Loucy (cell line): ENCODE data around the gene CTIF.

Experiments used
- H2AFZ ChIP-seq: fragments of 200-600 bp; sonication (generic); 2 replicates; pipeline ENCODE4 v1.6.0; 2016; ENCODE audit warnings: antibody characterized with exemption, mild to moderate bottlenecking, low read length, moderate library complexity
- H3F3A ChIP-seq: fragments of 200-600 bp; 2 replicates; pipeline ENCODE4 v1.6.0; 2016; ENCODE audit warnings: antibody characterized with exemption, low read depth, mild to moderate bottlenecking
- H3K27me3 ChIP-seq: fragments of 200-600 bp; sonication (generic); 2 replicates; pipeline ENCODE4 v1.6.1; 2014; ENCODE audit warnings: low read length, mild to moderate bottlenecking; ENCODE audit not compliant: insufficient read depth, poor library complexity, severe bottlenecking
- H3K36me3 ChIP-seq: fragments of 200-600 bp; sonication (generic); 2 replicates; pipeline ENCODE4 v1.6.1; 2016; ENCODE audit warnings: low read length; ENCODE audit not compliant: insufficient read depth
- H3K4me1 ChIP-seq: fragments of 200-600 bp; sonication (generic); 2 replicates; pipeline ENCODE4 v1.5.1; 2014; ENCODE audit warnings: low read length, mild to moderate bottlenecking; ENCODE audit not compliant: insufficient read depth, poor library complexity, severe bottlenecking
- H3K4me2 ChIP-seq: fragments of 200-600 bp; sonication (generic); 2 replicates; pipeline ENCODE4 v1.6.0; 2014; ENCODE audit warnings: antibody characterized with exemption, low read length, low read depth, mild to moderate bottlenecking; ENCODE audit not compliant: poor library complexity, severe bottlenecking
- H3K4me3 ChIP-seq: fragments of 200-600 bp; sonication (generic); 2 replicates; pipeline ENCODE4 v1.5.1; 2014; ENCODE audit warnings: low read length, mild to moderate bottlenecking, mixed read lengths; ENCODE audit not compliant: poor library complexity, severe bottlenecking
- H3K79me2 ChIP-seq: fragments of 200-600 bp; sonication (generic); 2 replicates; pipeline ENCODE4 v1.6.1; 2014; ENCODE audit warnings: low read length; ENCODE audit not compliant: insufficient read depth
- H3K9ac ChIP-seq: fragments of 200-600 bp; sonication (generic); 2 replicates; pipeline ENCODE4 v1.6.0; 2014; ENCODE audit warnings: mild to moderate bottlenecking, low read depth, low read length, moderate library complexity; ENCODE audit not compliant: poor library complexity, severe bottlenecking
- H3K9me2 ChIP-seq: fragments of 200-600 bp; sonication (generic); replicated peaks from 2 replicates; pipeline ENCODE4 v1.6.1; 2016; ENCODE audit warnings: low read depth, low read length, mixed read lengths
- H3K9me3 ChIP-seq: fragments of 200-600 bp; sonication (generic); 2 replicates; pipeline ENCODE4 v1.6.1; 2014; ENCODE audit warnings: mild to moderate bottlenecking, antibody characterized with exemption, low read length, low read depth; ENCODE audit not compliant: insufficient read depth
- H4K20me1 ChIP-seq: fragments of 200-600 bp; sonication (generic); 2 replicates; pipeline ENCODE4 v1.6.0; 2014; ENCODE audit warnings: antibody characterized with exemption, low read length, mild to moderate bottlenecking; ENCODE audit not compliant: insufficient read depth, poor library complexity, severe bottlenecking
- EZH2phosphoT487 ChIP-seq: fragments of 200-600 bp; IDR thresholded peaks from 2 replicates; pipeline ENCODE4 v1.6.1; 2018; ENCODE audit warnings: antibody characterized with exemption, mild to moderate bottlenecking, moderate library complexity, borderline replicate concordance
- TF ChIP-seq, protein P1 (sequence below): fragments of 200-600 bp; sonication (generic); conservative IDR thresholded peaks from 2 replicates; pipeline ENCODE4 v1.5.1; 2014; ENCODE audit warnings: mild to moderate bottlenecking, antibody characterized with exemption, low read length

The CTIF gene

DNA sequence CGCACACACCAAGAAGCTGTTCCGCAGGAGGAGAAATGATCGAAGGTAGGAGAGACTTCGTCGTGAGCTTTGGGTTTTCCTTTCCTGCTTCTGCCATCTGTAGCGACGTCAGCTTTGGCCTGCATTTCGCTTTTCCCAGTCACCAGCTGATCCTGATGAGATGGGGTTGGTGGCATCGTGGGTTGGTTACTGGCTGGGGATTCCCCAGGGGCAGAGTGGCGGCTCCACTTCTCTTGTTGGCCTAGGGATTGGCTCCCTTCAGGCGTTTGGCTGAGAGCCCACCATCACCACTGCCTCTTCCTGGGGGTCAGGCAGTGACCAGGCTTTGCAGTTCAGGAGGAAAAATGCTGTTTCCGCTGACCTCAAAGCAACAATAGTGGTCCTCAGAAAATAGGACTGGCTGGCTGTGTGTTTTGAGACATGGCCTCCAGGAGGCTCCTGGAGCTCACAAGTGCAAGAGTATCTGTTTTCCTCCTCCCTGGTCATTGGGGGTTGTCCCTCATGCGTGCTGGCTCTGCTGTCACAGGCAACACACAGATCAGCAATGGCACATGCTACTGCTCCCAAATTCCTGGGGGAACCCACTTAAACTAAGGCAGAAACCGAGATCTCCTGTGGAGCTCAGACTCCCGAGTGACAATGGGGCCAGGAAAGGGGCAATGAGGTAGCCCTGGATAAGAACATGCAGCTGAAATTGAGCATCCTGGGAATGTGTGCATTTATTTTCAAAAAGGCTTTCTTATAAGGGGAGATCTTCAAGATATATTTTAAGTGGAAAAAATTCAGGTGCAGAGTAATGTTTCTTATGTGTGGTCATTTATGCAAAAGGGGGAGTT is 173.0 kb downstream of the CTIF start:
- Histone ChIP-seq H3K9me3 (no peaks in the 10 kb centered on the region), H3K4me1 (peaks cover 3% of the 10 kb centered on the region), H3K9ac (no peak overlapping the region), H3F3A (no peaks in the 10 kb centered on the region), H3K9me2 (no peaks in the 10 kb centered on the region), H2AFZ (no peak overlapping the region), H3K36me3 (peaks cover 4% of the 10 kb centered on the region; the same call in 1 of the 2 replicates), H3K4me2 (no peak overlapping the region), H3K4me3 (no peak overlapping the region), H3K27me3 (no peaks in the 10 kb centered on the region), H3K79me2 (no peaks in the 10 kb centered on the region), H4K20me1 (no peaks in the 10 kb centered on the region)
- no peak for TF ChIP-seq EZH2phosphoT487
- TF ChIP-seq, protein P1, sequence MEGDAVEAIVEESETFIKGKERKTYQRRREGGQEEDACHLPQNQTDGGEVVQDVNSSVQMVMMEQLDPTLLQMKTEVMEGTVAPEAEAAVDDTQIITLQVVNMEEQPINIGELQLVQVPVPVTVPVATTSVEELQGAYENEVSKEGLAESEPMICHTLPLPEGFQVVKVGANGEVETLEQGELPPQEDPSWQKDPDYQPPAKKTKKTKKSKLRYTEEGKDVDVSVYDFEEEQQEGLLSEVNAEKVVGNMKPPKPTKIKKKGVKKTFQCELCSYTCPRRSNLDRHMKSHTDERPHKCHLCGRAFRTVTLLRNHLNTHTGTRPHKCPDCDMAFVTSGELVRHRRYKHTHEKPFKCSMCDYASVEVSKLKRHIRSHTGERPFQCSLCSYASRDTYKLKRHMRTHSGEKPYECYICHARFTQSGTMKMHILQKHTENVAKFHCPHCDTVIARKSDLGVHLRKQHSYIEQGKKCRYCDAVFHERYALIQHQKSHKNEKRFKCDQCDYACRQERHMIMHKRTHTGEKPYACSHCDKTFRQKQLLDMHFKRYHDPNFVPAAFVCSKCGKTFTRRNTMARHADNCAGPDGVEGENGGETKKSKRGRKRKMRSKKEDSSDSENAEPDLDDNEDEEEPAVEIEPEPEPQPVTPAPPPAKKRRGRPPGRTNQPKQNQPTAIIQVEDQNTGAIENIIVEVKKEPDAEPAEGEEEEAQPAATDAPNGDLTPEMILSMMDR: peak; percentile 63

DNA sequence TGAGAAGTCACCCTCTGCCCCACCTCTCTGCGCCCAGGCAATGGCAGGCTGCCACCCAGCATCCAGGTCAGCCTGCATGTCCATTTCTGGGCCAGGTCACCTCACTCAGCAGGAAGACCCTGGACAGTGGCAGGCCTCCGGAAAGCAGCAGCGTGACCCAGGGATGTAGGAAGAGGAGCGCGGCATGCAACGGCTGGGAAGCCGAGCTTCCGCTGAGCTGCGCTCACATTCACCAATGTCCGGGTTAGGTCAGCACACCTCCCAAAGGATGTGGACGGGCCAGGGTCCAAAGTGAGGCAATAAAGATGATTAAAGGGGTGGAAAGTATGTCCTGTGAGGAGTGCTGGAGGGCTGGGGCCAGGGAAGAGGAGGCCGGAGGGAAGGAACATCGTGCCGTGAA is 174.5 kb downstream of the CTIF start:
- TF ChIP-seq EZH2phosphoT487: no peak
- TF ChIP-seq, protein P1: no peak
- H3K4me2 ChIP-seq: no peak overlapping the region

DNA sequence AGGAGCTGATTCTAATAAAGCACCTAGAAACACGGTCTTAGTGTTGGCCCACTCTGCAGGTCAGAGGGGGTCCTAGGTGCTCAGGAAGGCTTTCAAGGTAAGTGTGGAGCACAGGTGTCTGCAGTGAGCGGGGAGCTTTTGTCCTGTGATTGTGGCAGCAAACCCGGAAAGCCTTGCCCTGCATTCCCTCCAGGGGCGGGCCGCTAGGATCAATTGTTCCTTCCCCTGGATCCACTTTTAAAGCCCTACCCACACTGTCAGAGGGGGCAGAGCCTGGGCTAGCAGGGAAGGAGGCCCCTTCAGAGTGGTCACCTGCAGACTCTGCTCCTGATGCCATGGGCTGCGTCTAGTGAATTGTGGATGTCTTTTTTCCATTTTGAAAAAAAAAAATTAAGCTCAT is 176.0 kb downstream of the CTIF start:
- Histone ChIP-seq H3K9me2 (no peaks in the 10 kb centered on the region), H3F3A (no peaks in the 10 kb centered on the region), H3K79me2 (no peaks in the 10 kb centered on the region), H2AFZ (no peak overlapping the region), H3K9ac (no peak overlapping the region), H3K4me2 (no peak overlapping the region), H4K20me1 (no peaks in the 10 kb centered on the region), H3K36me3 (peaks cover 12% of the 10 kb centered on the region; the same call in 1 of the 2 replicates), H3K9me3 (no peaks in the 10 kb centered on the region), H3K4me1 (no peaks in the 10 kb centered on the region), H3K4me3 (no peak overlapping the region), H3K27me3 (no peaks in the 10 kb centered on the region)
- TF ChIP-seq, protein P1: no peak
- TF ChIP-seq EZH2phosphoT487: no peak

More for the DNA sequence above, 174.5 kb downstream of the CTIF start:
- H3K79me2 ChIP-seq: no peaks in the 10 kb centered on the region
- H3K9me3 ChIP-seq: no peaks in the 10 kb centered on the region
- H3K9ac ChIP-seq: no peak overlapping the region
- no peaks in the 10 kb centered on the region for H3K9me2 ChIP-seq
- no peaks in the 10 kb centered on the region for H3K4me1 ChIP-seq
- H3K4me3 ChIP-seq: no peak overlapping the region
- H3K36me3 ChIP-seq: peaks cover 4% of the 10 kb centered on the region; the same call in 1 of the 2 replicates
- H3F3A ChIP-seq: no peaks in the 10 kb centered on the region
- no peaks in the 10 kb centered on the region for H4K20me1 ChIP-seq
- no peak overlapping the region for H2AFZ ChIP-seq
- no peaks in the 10 kb centered on the region for H3K27me3 ChIP-seq
